ENCODE results near the gene TMEM163. TPM values are rescaled to one million over a fixed set of nuclear protein-coding genes. Genes with fewer than 3 reads are reported as not detected.

TMEM163 gene
- total RNA-seq, 1 experiment from 2014 or later, result 0.94 TPM

DNA sequence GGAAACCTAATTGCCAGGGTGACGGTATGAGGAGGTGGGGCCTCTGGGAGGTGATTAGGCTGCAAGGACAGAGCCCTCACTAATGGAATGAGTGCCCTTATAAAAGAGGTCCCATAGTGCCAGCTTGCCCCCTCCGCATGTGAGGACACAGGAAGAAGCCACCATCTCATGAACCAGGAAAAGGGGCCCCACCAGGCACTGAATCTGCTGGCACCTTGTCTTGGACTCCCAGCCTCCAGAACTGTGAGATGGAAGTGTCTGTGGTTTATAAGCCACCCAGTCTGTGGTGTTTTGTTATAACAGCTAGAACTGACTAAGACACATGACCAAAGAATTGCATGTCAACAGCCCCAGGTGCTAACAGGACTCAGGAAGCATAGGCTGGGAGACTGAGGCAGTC lies 250.6 kb downstream of the TMEM163 start (continued):
- TF ChIP-seq, protein P1, sequence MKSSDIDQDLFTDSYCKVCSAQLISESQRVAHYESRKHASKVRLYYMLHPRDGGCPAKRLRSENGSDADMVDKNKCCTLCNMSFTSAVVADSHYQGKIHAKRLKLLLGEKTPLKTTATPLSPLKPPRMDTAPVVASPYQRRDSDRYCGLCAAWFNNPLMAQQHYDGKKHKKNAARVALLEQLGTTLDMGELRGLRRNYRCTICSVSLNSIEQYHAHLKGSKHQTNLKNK (CRISPR knock-in tag; IDR thresholded peaks at IDR 0.05), result no peak
- TF ChIP-seq ZNF671 (CRISPR knock-in tag; IDR thresholded peaks at IDR 0.05) (no peak), ZNF416 (CRISPR knock-in tag; IDR thresholded peaks at IDR 0.05) (no peak), TP53 (CRISPR knock-in tag; IDR thresholded peaks at IDR 0.05) (no peak), ZNF396 (CRISPR knock-in tag; IDR thresholded peaks at IDR 0.05; ENCODE audit: borderline replicate concordance) (no peak), KAT7 (CRISPR knock-in tag; IDR thresholded peaks at IDR 0.05; ENCODE audit: borderline replicate concordance) (no peak)
- TF ChIP-seq, protein P2, sequence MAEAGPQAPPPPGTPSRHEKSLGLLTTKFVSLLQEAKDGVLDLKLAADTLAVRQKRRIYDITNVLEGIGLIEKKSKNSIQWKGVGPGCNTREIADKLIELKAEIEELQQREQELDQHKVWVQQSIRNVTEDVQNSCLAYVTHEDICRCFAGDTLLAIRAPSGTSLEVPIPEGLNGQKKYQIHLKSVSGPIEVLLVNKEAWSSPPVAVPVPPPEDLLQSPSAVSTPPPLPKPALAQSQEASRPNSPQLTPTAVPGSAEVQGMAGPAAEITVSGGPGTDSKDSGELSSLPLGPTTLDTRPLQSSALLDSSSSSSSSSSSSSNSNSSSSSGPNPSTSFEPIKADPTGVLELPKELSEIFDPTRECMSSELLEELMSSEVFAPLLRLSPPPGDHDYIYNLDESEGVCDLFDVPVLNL (CRISPR knock-in tag; IDR thresholded peaks at IDR 0.05; ENCODE audit: borderline replicate concordance, low read depth), result no peak
- TF ChIP-seq, protein P3, sequence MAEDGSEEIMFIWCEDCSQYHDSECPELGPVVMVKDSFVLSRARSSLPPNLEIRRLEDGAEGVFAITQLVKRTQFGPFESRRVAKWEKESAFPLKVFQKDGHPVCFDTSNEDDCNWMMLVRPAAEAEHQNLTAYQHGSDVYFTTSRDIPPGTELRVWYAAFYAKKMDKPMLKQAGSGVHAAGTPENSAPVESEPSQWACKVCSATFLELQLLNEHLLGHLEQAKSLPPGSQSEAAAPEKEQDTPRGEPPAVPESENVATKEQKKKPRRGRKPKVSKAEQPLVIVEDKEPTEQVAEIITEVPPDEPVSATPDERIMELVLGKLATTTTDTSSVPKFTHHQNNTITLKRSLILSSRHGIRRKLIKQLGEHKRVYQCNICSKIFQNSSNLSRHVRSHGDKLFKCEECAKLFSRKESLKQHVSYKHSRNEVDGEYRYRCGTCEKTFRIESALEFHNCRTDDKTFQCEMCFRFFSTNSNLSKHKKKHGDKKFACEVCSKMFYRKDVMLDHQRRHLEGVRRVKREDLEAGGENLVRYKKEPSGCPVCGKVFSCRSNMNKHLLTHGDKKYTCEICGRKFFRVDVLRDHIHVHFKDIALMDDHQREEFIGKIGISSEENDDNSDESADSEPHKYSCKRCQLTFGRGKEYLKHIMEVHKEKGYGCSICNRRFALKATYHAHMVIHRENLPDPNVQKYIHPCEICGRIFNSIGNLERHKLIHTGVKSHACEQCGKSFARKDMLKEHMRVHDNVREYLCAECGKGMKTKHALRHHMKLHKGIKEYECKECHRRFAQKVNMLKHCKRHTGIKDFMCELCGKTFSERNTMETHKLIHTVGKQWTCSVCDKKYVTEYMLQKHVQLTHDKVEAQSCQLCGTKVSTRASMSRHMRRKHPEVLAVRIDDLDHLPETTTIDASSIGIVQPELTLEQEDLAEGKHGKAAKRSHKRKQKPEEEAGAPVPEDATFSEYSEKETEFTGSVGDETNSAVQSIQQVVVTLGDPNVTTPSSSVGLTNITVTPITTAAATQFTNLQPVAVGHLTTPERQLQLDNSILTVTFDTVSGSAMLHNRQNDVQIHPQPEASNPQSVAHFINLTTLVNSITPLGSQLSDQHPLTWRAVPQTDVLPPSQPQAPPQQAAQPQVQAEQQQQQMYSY (CRISPR knock-in tag; IDR thresholded peaks at IDR 0.05), result no peak
- TF ChIP-seq, protein P4, sequence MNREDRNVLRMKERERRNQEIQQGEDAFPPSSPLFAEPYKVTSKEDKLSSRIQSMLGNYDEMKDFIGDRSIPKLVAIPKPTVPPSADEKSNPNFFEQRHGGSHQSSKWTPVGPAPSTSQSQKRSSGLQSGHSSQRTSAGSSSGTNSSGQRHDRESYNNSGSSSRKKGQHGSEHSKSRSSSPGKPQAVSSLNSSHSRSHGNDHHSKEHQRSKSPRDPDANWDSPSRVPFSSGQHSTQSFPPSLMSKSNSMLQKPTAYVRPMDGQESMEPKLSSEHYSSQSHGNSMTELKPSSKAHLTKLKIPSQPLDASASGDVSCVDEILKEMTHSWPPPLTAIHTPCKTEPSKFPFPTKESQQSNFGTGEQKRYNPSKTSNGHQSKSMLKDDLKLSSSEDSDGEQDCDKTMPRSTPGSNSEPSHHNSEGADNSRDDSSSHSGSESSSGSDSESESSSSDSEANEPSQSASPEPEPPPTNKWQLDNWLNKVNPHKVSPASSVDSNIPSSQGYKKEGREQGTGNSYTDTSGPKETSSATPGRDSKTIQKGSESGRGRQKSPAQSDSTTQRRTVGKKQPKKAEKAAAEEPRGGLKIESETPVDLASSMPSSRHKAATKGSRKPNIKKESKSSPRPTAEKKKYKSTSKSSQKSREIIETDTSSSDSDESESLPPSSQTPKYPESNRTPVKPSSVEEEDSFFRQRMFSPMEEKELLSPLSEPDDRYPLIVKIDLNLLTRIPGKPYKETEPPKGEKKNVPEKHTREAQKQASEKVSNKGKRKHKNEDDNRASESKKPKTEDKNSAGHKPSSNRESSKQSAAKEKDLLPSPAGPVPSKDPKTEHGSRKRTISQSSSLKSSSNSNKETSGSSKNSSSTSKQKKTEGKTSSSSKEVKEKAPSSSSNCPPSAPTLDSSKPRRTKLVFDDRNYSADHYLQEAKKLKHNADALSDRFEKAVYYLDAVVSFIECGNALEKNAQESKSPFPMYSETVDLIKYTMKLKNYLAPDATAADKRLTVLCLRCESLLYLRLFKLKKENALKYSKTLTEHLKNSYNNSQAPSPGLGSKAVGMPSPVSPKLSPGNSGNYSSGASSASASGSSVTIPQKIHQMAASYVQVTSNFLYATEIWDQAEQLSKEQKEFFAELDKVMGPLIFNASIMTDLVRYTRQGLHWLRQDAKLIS (CRISPR knock-in tag; IDR thresholded peaks at IDR 0.05; ENCODE audit: borderline replicate concordance), result no peak

DNA sequence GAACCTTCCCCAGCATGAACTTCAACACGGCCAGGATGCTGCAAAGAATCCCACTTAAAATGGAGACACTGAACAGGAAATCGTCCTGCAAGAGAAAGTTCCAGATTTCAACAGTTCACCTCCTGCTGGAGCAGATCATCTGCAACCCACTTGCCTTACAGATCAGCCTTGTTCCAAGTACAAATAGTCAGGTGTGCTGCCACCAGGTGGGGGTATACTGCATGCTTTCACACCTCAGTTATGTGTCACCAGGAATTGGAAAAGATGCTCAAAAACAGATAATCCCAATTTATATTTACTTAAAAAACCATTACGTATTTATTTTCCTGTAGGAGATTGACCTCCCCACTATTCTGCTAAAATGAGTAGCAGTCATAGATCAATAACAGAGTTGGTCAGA lies 252.7 kb downstream of the TMEM163 start:
- ATAC-seq (peak; percentile 65), DNase-seq (ENCODE audit: low spot score) (peak; percentile 61)
- no peak overlapping the region for H3K27ac Mint-ChIP-seq
- H3K4me1 Mint-ChIP-seq, result no peaks in the 10 kb centered on the region; the same call in 1 of the 2 replicates
- H3K4me3 Mint-ChIP-seq, result no peak overlapping the region
- no peaks in the 10 kb centered on the region for H3K36me3 Mint-ChIP-seq
- TF ChIP-seq, protein P5, sequence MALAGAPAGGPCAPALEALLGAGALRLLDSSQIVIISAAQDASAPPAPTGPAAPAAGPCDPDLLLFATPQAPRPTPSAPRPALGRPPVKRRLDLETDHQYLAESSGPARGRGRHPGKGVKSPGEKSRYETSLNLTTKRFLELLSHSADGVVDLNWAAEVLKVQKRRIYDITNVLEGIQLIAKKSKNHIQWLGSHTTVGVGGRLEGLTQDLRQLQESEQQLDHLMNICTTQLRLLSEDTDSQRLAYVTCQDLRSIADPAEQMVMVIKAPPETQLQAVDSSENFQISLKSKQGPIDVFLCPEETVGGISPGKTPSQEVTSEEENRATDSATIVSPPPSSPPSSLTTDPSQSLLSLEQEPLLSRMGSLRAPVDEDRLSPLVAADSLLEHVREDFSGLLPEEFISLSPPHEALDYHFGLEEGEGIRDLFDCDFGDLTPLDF (CRISPR knock-in tag; IDR thresholded peaks at IDR 0.05), result no peak
- TF ChIP-seq, protein P6, sequence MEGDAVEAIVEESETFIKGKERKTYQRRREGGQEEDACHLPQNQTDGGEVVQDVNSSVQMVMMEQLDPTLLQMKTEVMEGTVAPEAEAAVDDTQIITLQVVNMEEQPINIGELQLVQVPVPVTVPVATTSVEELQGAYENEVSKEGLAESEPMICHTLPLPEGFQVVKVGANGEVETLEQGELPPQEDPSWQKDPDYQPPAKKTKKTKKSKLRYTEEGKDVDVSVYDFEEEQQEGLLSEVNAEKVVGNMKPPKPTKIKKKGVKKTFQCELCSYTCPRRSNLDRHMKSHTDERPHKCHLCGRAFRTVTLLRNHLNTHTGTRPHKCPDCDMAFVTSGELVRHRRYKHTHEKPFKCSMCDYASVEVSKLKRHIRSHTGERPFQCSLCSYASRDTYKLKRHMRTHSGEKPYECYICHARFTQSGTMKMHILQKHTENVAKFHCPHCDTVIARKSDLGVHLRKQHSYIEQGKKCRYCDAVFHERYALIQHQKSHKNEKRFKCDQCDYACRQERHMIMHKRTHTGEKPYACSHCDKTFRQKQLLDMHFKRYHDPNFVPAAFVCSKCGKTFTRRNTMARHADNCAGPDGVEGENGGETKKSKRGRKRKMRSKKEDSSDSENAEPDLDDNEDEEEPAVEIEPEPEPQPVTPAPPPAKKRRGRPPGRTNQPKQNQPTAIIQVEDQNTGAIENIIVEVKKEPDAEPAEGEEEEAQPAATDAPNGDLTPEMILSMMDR (IDR thresholded peaks at IDR 0.05), result peak; percentile 42; the same call in 1 of the 2 replicates
- CTCF ChIA-PET, result interaction anchor here (1.1 to 3.1 kb wide), 2 partner anchors 15 to 54 kb away, joined by 3 to 16 read pairs; no protein-coding TSS in a partner anchor
- no peaks in the 10 kb centered on the region for H3K27me3 Mint-ChIP-seq (ENCODE audit: low read depth)
- H3K9me3 Mint-ChIP-seq, result no peaks in the 10 kb centered on the region
- POLR2A ChIA-PET, result no interaction called here

Data from WTC11 (cell line).